DND-41 (cell line): Measurements from ENCODE around the gene TEKT3.

Experiments used
- ATAC-seq: fragments of 200-7000 bp; cut with Tn5 transposase; 3 replicates; pipeline ENCODE4 v1.9.1; 2021; ENCODE audit warnings: low read depth; ENCODE audit not compliant: insufficient read depth
- DNase-seq: peaks from one replicate; pipeline ENCODE4 v3.0.0-alpha.2; 2020
- H2AFZ ChIP-seq: 2 replicates; pipeline ENCODE4 v1.6.0; 2012; ENCODE audit warnings: low read depth, low read length
- H3K27ac ChIP-seq: 2 replicates; pipeline ENCODE4 v1.5.1; 2012; ENCODE audit warnings: low read length, inconsistent platforms
- H3K27me3 ChIP-seq: fragments of 200-600 bp; sonication (generic); 2 replicates; pipeline ENCODE4 v1.6.0; 2012; ENCODE audit warnings: low read length, mild to moderate bottlenecking, inconsistent platforms; ENCODE audit not compliant: insufficient read depth, poor library complexity
- H3K36me3 ChIP-seq: 2 replicates; pipeline ENCODE4 v1.5.1; 2012; ENCODE audit warnings: low read length, inconsistent platforms; ENCODE audit not compliant: insufficient read depth
- H3K4me1 ChIP-seq: 2 replicates; pipeline ENCODE4 v1.5.1; 2012; ENCODE audit warnings: mild to moderate bottlenecking, low read length; ENCODE audit not compliant: insufficient read depth
- H3K4me2 ChIP-seq: 2 replicates; pipeline ENCODE4 v1.6.0; 2012; ENCODE audit warnings: mild to moderate bottlenecking, moderate library complexity, low read length, inconsistent platforms; ENCODE audit not compliant: insufficient read depth
- H3K4me3 ChIP-seq, 2 experiments: fragments of 200-600 bp in 1 of 2; shearing (Covaris generic) in 1 of 2; 2 replicates each; pipeline ENCODE4 v1.5.1; 2012 to 2016; ENCODE audit warnings: inconsistent platforms in 2 of 2, low read length in 2 of 2, mild to moderate bottlenecking in 2 of 2, low read depth in 1 of 2, moderate library complexity in 1 of 2
- H3K79me2 ChIP-seq: 2 replicates; pipeline ENCODE4 v1.6.0; 2012; ENCODE audit warnings: low read length, inconsistent platforms; ENCODE audit not compliant: insufficient read depth
- H3K9ac ChIP-seq: 2 replicates; pipeline ENCODE4 v1.6.0; 2012; ENCODE audit warnings: low read depth, mild to moderate bottlenecking, inconsistent platforms, low read length, moderate library complexity
- H3K9me3 ChIP-seq: 2 replicates; pipeline ENCODE4 v1.5.1; 2012; ENCODE audit warnings: low read length, moderate library complexity, mild to moderate bottlenecking, inconsistent platforms; ENCODE audit not compliant: insufficient read depth, severe bottlenecking
- H4K20me1 ChIP-seq: 2 replicates; pipeline ENCODE4 v1.6.0; 2012; ENCODE audit warnings: low read length; ENCODE audit not compliant: insufficient read depth
- EZH2 ChIP-seq: IDR thresholded peaks from 3 replicates; pipeline ENCODE4 v1.6.1; 2012; ENCODE audit warnings: borderline replicate concordance, low read depth, mild to moderate bottlenecking, moderate library complexity, low read length, inconsistent platforms; ENCODE audit not compliant: severe bottlenecking
- TF ChIP-seq, protein P1 (sequence below): IDR thresholded peaks from 2 replicates; pipeline ENCODE4 v1.5.1; 2012; ENCODE audit warnings: borderline replicate concordance, low read length, moderate library complexity, mild to moderate bottlenecking; ENCODE audit not compliant: poor library complexity, severe bottlenecking; ENCODE audit errors: extremely low read depth

Gene TEKT3

DNA sequence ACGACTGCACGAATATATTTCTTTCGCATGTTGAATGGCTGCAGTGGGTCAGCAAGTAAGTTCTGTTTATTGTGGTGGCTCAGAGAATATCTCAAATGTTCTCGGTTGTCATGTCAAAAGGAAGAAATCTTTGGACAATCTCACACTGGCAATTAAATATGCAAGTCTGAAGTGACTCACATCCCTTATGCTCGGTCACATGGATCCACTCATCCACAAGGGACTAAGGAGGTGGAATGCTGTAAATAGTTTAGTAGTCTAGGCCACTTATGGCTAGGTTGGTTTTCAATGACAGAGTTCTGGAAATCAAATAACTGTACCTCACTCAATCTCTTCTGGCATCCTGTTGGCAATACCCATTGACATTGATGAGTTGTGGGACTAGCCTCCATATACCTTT is 43.2 kb downstream of the TEKT3 start:
- Histone ChIP-seq H2AFZ (no peak overlapping the region), H3K4me3 (no peak overlapping the region), H4K20me1 (no peaks in the 10 kb centered on the region), H3K36me3 (no peaks in the 10 kb centered on the region), H3K27me3 (no peaks in the 10 kb centered on the region), H3K27ac (no peak overlapping the region), H3K9me3 (no peaks in the 10 kb centered on the region), H3K9ac (no peak overlapping the region), H3K4me2 (no peak overlapping the region), H3K79me2 (no peaks in the 10 kb centered on the region), H3K4me1 (no peaks in the 10 kb centered on the region)
- no peak for ATAC-seq
- TF ChIP-seq, protein P1, sequence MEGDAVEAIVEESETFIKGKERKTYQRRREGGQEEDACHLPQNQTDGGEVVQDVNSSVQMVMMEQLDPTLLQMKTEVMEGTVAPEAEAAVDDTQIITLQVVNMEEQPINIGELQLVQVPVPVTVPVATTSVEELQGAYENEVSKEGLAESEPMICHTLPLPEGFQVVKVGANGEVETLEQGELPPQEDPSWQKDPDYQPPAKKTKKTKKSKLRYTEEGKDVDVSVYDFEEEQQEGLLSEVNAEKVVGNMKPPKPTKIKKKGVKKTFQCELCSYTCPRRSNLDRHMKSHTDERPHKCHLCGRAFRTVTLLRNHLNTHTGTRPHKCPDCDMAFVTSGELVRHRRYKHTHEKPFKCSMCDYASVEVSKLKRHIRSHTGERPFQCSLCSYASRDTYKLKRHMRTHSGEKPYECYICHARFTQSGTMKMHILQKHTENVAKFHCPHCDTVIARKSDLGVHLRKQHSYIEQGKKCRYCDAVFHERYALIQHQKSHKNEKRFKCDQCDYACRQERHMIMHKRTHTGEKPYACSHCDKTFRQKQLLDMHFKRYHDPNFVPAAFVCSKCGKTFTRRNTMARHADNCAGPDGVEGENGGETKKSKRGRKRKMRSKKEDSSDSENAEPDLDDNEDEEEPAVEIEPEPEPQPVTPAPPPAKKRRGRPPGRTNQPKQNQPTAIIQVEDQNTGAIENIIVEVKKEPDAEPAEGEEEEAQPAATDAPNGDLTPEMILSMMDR = no peak
- no peak for TF ChIP-seq EZH2
- DNase-seq = no peak

GRCh38 chr17:15293558-15293957 is 47.8 kb downstream of the TEKT3 start:
- ATAC-seq = no peak
- H2AFZ ChIP-seq = no peak overlapping the region
- no peaks in the 10 kb centered on the region for H3K79me2 ChIP-seq
- no peaks in the 10 kb centered on the region for H3K9me3 ChIP-seq
- DNase-seq = no peak
- H3K4me2 ChIP-seq = no peak overlapping the region
- no peak overlapping the region for H3K27ac ChIP-seq
- H3K4me3 ChIP-seq = no peak overlapping the region
- no peaks in the 10 kb centered on the region for H3K4me1 ChIP-seq
- H3K36me3 ChIP-seq = no peaks in the 10 kb centered on the region
- no peak overlapping the region for H3K9ac ChIP-seq
- no peaks in the 10 kb centered on the region for H4K20me1 ChIP-seq
- H3K27me3 ChIP-seq = no peaks in the 10 kb centered on the region
- TF ChIP-seq EZH2 = no peak
- TF ChIP-seq, protein P1 = no peak

- peaks cover 4% of the 10 kb centered on the region for H3K27me3 ChIP-seq
- H3K27ac ChIP-seq = no peak overlapping the region
- no peaks in the 10 kb centered on the region for H3K36me3 ChIP-seq
- no peak overlapping the region for H3K4me2 ChIP-seq
- H3K4me3 ChIP-seq = no peak overlapping the region
- no peak for DNase-seq
- H2AFZ ChIP-seq = no peak overlapping the region
- no peaks in the 10 kb centered on the region for H4K20me1 ChIP-seq
- no peak overlapping the region for H3K9ac ChIP-seq
- TF ChIP-seq, protein P1 = no peak
- no peak for TF ChIP-seq EZH2
- no peaks in the 10 kb centered on the region for H3K4me1 ChIP-seq
- ATAC-seq = no peak
- no peaks in the 10 kb centered on the region for H3K9me3 ChIP-seq
- H3K79me2 ChIP-seq = no peaks in the 10 kb centered on the region
Measured at GRCh38 chr17:15291674-15292361, 49.6 kb downstream of the TEKT3 start.
